HuH-7 (cell line): Measurements from ENCODE around the gene SLC8A1.

Experiments
- DNase-seq: peaks from one replicate; pipeline ENCODE4 v3.0.0; 2011; ENCODE audit warnings: low spot score

Gene SLC8A1

GRCh38 chr2:40047406-40047805, 404.5 kb downstream of the SLC8A1 start:
- DNase-seq, result no peak
